Esophagus mucosa (tissue), 1 donor: ENCODE data around the gene RIMS3. TPM values are rescaled to one million over a fixed set of nuclear protein-coding genes. Genes with fewer than 3 reads are reported as not detected.
"Not testable (repeated sequence)": the region's sequence is repeated elsewhere in the genome, so short reads cannot be mapped to it uniquely, and the experiment has no call there.

Experiments
- ATAC-seq: fragments of 200-7000 bp; cut with Tn5 transposase; one replicate; pipeline ENCODE4 v1.9.1; 2020
- total RNA-seq: library from RNA; stranded (reverse); gene quantifications from one replicate; pipeline ENCODE4 v1.2.4, GENCODE V29; 2023
- donor health status: DM: yes; HTN: yes; CAD: no.

RIMS3 gene
- total RNA-seq: 2.2 TPM

- peak; percentile 76 for ATAC-seq
Observed at GRCh38 chr1:40665335-40666171, at the start of gene RIMS3. TSS of gene RIMS3 (minus strand) at chr1:40665682. CDS start at chr1:40641925, 23,757 bp downstream.

- no peak for ATAC-seq
Observed at GRCh38 chr1:40712997-40713396, 47.5 kb upstream of the RIMS3 start.

GRCh38 chr1:40712405-40712944, 47.0 kb upstream of the RIMS3 start:
- no peak for ATAC-seq

- peak; percentile 65 for ATAC-seq
Observed at GRCh38 chr1:40711465-40712404, 46.3 kb upstream of the RIMS3 start.

GRCh38 chr1:40710581-40711315, 45.3 kb upstream of the RIMS3 start:
- no peak for ATAC-seq

GRCh38 chr1:40709802-40710278, 44.4 kb upstream of the RIMS3 start:
- no peak for ATAC-seq

- peak; percentile 91 for ATAC-seq
Observed at GRCh38 chr1:40709100-40709801, 43.8 kb upstream of the RIMS3 start.

GRCh38 chr1:40708750-40709099, 43.2 kb upstream of the RIMS3 start:
- ATAC-seq: peak; percentile 40

GRCh38 chr1:40706626-40707025, 41.1 kb upstream of the RIMS3 start:
- ATAC-seq: no peak

GRCh38 chr1:40704817-40705733, 39.6 kb upstream of the RIMS3 start:
- no peak for ATAC-seq

GRCh38 chr1:40703316-40703715, 37.8 kb upstream of the RIMS3 start:
- peak; percentile 41 for ATAC-seq

GRCh38 chr1:40702810-40703209, 37.3 kb upstream of the RIMS3 start:
- not testable (repeated sequence) for ATAC-seq

- ATAC-seq: no peak
Observed at GRCh38 chr1:40701684-40702083, 36.2 kb upstream of the RIMS3 start.

- no peak for ATAC-seq
Observed at GRCh38 chr1:40699787-40700186, 34.3 kb upstream of the RIMS3 start.

GRCh38 chr1:40697436-40697835, 32.0 kb upstream of the RIMS3 start:
- ATAC-seq: no peak

GRCh38 chr1:40696294-40696693, 30.8 kb upstream of the RIMS3 start:
- ATAC-seq: no peak

GRCh38 chr1:40694353-40694874, 28.9 kb upstream of the RIMS3 start:
- ATAC-seq: no peak

- ATAC-seq: no peak
Observed at GRCh38 chr1:40693425-40693824, 27.9 kb upstream of the RIMS3 start.

GRCh38 chr1:40692429-40692895, 27.0 kb upstream of the RIMS3 start:
- ATAC-seq: peak; percentile 13
